Fibroblast of peridontal ligament (primary cell): ENCODE measurements around the gene ZMYND8.
"Not testable (repeated sequence)": the region's sequence is repeated elsewhere in the genome, so short reads cannot be mapped to it uniquely, and the experiment has no call there.

Experiments
- DNase-seq: peaks from one replicate; pipeline ENCODE4 v3.0.0-alpha.2; 2010; ENCODE audit errors: extremely low read depth

The ZMYND8 gene

DNA sequence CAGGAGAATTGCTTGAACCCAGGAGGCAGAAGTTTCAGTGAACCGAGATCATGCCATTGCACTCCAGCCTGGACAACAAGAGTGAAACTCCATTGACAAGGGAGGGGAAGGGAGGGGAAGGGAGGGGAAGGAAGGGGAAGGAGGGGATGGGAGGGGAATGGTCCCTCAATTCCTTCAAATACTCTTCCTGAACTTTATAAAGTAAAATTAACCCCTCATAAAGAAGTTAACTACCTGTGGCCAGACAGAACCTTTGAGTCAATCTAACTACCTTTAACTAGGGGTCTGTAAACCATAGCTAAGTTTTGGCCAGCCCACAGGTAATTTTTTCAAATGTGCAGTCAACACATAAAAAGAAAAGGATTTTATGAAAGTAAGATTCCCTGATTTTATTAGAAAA is 131.0 kb downstream of the ZMYND8 start:
- DNase-seq = no peak

- DNase-seq = no peak
These were observed 131.6 kb downstream of the ZMYND8 start for GRCh38 chr20:47224857-47225256.

- no peak for DNase-seq
These were observed 132.2 kb downstream of the ZMYND8 start for GRCh38 chr20:47224300-47224791.

- no peak for DNase-seq
These were observed 132.6 kb downstream of the ZMYND8 start for GRCh38 chr20:47223896-47224295.

DNA sequence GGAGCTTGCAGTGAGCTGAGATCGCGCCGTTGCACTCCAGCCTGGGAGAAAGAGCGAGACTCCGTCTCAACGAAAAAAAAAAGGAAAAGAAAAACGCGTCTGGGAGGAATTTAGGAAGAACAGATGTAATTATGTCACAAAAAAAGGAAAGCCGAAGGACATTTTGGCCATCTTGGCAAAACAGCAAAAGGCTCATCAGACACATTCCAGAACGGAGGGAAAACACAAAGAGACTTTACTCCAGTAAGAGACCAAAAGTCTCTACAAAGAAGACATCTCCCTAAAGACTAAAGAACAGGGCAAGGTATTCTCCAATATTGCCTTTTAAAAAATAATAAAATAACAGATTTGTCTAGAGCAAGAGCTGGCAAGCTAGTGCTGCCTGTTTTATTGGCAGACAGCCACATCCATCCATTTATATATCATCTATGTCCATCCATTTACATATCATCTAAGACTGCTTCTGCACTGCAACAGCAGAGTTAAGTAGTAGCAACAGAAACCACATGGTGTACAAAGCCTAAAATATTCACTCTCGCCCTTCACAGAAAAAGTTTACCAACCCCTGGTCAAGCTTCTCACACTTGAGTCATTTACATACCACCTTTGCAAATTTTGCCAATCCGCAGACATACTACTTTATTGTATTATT is 133.9 kb downstream of the ZMYND8 start:
- no peak for DNase-seq

- no peak for DNase-seq
These were observed 135.4 kb downstream of the ZMYND8 start for GRCh38 chr20:47221036-47221625.

DNA sequence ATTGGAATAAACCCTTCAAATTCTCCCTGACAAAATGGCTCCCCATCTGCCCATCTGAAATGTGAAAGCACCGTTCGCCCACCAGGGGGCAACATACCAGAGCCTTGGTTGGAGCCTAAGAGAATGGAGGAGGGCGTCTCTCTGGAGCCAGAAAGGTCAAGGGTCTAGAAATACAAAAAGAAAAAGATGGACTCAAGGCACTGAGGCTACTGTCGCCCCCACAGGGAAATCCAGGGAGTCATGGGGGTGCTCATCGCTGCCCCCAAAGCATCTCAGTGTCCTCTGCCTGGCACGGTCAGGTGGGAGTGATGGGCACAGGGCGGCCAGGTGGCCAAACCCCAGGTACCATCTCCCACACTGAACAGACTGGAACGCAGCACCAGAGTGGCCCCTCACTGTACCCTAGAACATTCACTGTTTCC is 136.3 kb downstream of the ZMYND8 start:
- DNase-seq = peak; percentile 26

DNA sequence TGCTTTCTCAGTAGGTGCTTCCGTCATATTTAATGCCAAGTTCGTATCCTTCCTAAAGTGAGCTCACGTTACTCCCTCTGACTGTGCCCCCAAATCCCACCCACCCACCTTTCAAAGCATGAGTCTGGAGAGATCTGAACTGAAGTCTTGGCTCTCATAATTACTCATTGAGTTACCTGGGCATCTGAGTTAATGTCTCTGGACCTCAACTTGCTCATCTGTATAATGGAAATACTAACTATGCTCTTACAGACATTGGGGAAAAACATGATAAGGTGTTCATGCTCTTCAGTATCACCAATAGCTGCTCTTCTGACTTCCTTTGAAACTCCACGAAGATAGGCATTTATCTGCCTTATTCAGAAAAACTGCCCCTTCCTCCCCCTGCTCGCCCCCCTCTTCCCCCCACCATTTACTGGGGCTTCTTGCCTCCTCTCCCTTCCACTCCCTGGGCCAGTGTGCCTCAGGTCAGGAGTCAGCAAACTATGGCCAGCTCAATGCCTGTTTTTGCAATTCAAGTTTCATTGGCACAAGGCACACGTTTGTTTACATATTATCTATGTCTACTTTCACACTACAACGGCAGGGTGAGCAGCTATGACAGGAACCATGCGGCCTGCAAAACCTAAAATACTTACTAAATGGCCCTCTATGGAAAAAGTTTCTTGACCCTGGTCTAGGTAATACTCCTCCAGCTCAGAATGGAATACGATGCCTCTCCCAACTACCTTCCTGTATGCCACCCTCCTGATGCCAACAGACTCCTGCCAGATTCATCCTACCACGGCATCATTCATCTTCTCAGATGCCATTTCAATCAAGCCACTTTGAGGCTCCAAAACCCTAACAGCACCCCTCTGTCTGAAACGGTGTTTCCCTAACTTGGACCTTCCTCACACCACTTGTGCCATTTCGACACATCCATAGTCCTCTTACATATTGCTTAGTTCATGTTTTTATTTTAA is 138.7 kb downstream of the ZMYND8 start:
- no peak for DNase-seq

- no peak for DNase-seq
These were observed 139.6 kb downstream of the ZMYND8 start for GRCh38 chr20:47216819-47217410.

DNA sequence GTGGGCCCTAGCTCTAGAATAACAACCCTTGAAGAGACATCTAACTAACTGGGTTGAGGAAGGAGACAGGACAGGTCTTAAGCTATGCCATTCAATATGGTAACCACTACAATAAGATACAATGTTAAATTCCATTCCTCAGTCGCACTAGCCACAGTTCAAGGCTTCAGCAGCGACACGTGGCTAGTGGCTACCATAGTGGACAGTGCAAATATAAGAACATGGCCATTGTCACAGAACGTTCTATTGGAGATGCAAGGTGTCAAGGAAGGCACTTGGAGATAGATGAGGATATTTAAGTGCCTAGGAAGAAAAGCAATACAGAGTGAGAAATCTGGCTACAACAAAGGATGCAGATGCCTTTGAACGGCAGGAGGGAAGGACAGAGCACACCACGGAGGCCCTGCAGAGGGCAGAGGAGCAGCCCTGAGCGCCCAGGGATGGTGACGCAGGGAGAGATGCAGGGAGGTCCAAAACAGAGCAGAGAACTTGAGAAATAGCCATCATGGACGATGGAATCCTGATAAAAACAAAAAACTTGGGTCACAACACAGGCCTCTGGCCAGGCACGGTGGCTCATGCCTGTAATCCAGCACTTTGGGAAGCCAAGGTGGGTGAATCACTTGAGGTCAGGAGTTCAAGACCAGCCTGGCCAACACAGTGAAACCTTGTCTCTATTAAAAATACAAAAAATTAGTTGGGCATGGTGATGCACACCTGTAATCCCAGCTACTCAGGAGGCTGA is 140.7 kb downstream of the ZMYND8 start:
- DNase-seq = no peak

GRCh38 chr20:47213966-47214365 is 142.5 kb downstream of the ZMYND8 start:
- no peak for DNase-seq

GRCh38 chr20:47212606-47213207 is 143.8 kb downstream of the ZMYND8 start:
- DNase-seq = no peak

DNA sequence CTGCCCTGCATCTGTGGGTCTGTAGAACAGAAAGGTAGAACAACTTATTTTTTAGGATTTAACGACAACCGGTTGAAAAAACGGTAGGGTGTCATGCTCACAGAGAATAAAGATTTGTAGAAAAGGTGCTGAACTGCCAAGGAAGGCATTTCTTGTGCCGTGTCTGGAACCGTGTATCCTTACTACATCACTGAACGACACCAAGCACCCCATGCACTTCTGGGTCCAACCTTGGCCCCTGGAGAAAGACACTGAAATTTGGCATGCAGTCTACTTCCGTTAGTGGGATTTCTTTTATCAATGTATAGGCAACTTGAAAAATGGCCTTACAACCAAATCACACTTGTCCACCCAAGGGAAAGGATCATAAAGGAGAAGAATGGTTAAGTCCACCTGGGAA is 145.5 kb downstream of the ZMYND8 start:
- no peak for DNase-seq

DNA sequence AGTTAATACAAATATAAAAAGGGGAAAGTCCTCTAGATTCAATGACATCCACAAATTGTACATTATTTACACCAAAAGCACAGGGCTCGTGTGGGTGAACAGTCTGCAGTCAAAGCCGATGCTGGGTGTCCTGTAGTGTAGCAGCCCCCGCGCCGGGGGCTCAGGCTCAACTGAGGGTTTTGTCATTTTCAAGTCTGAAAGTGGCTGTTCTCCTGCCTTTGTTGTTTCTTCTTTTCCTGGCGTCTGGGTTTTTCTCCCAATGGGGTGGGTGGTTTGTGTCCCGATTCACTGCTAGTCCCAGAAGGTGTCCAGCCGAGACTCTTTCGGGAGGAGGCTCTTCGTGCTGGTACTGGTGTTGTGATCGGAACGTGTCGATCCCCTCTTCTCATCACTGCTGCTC is 146.0 kb downstream of the ZMYND8 start:
- DNase-seq = no peak

GRCh38 chr20:47209982-47210381 is 146.5 kb downstream of the ZMYND8 start:
- DNase-seq = no peak

DNA sequence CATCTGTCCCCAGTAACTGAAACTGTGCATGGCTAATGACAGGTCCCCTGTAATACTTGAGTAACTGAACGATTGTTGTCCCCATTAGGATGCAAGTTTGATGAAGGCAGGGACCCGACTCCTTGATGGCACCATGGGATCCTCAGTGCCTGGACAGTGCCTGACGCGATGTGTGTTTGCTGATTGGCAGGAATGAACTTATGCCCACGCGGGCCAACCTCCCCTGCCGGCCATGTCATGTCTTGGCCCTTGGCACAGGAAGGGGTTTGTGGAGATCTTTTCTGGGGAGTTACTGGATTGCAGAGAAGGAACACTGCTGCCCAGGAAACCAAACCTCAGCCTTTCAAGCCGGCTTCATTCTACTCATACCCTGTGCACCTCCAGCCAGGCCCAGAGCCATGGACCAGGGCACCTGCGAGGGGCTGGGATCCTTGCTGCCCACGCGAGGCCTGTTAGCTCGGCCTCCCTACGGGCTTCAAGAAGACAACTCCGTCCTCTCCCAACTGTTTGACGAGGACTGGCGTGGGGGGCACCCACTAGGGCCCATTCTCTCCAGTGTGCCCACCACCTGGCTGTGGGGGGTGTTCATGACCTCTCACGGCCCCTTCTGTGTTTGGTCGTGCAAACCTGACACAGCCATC is 147.8 kb downstream of the ZMYND8 start:
- DNase-seq = no peak

DNA sequence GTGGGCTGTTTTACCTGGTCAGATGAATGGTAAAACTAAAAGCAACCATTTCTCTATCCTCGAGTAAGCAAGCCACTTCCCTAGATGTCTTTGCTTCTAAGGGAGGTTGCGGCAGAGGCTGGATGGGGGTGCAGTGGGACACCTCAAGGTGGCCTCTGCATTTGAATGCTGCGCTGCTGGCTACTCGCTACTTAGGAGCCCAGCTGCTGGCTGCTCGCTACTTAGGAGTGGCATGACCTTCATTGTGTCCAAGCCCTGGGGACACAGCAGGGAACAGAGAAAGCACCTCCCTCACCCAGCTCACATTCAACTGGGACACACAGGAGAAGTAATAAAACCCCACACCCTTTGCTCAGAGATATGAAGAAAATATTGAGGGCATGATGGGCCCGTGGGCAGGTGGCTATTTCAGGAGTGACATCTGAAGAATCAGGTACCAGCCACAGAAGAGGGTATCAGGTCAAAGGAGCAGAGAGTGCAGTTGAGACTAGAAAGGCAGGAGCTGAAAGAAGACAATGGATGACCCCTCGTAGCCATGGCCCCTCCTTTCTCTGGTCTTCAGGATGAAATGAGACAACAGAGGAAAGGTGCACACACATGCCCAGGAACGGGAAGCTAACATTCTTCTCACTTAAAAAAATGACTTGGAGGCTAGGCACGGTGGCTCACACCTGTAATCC is 149.4 kb downstream of the ZMYND8 start:
- DNase-seq = no peak

DNA sequence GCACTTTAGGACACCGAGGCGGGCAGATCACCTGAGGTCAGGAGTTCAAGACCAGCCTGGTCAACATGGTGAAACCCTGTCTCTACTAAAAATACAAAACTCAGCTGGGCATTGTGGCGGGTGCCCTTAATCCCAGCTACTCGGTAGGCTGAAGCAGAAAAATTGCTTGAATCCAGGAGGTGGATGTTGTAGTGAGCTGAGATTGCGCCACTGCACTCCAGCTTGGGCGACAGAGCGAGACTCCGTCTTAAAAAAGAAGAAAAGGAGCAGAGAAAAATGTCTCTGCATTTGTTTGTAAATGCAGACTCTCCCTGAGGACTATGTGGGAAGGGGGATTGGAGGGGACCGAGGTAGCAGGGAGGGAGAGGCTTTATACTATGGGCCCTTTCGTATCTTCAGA is 149.9 kb downstream of the ZMYND8 start:
- DNase-seq = not testable (repeated sequence)

- DNase-seq = peak; percentile 75
These were observed 150.8 kb downstream of the ZMYND8 start for GRCh38 chr20:47205577-47206123.

- not testable (repeated sequence) for DNase-seq
These were observed 151.7 kb downstream of the ZMYND8 start for GRCh38 chr20:47204850-47205122.
